Lower lobe of right lung (tissue), 2 donors: ENCODE measurements around the gene TTLL6. TPM values are rescaled to one million over a fixed set of nuclear protein-coding genes. Genes with fewer than 3 reads are reported as not detected.

Source experiments
- ATAC-seq, 2 donors: fragments of 200-7000 bp; cut with Tn5 transposase; one replicate each; pipeline ENCODE4 v1.9.1; 2020 to 2022; ENCODE audit warnings: mild to moderate bottlenecking in 2 of 2, moderate library complexity in 2 of 2
- DNase-seq: peaks from one replicate; pipeline ENCODE4 v3.0.0-alpha.2; 2020
- H3K27ac ChIP-seq: fragments of 200-600 bp; one replicate; pipeline ENCODE4 v1.8.0; 2022
- H3K27me3 ChIP-seq: fragments of 200-600 bp; one replicate; pipeline ENCODE4 v1.8.0; 2022; ENCODE audit warnings: low read depth
- H3K36me3 ChIP-seq: fragments of 200-600 bp; one replicate; pipeline ENCODE4 v1.8.0; 2022; ENCODE audit warnings: mild to moderate bottlenecking
- H3K4me1 ChIP-seq: fragments of 200-600 bp; one replicate; pipeline ENCODE4 v1.8.0; 2022
- H3K4me3 ChIP-seq: fragments of 200-600 bp; one replicate; pipeline ENCODE4 v1.8.0; 2022; ENCODE audit warnings: mild to moderate bottlenecking
- H3K9me3 ChIP-seq: fragments of 200-600 bp; one replicate; pipeline ENCODE4 v1.8.0; 2022
- CTCF ChIP-seq: fragments of 200-600 bp; IDR thresholded peaks from one replicate; pipeline ENCODE4 v1.8.0; 2022; ENCODE audit warnings: antibody characterized with exemption, mild to moderate bottlenecking
- intact Hi-C: fragments of 100-400 bp; cut with DNase I; formaldehyde crosslinking; loops from one replicate; pipeline ENCODE4 v1.11.0; 2022
- total RNA-seq: library from RNA; stranded (reverse); fragmentation: NEBNext Ultra II Directional; extraction: Animal tissue kit (Norgen Biotek cat#: 25700); gene quantifications from one replicate; pipeline ENCODE4 v1.2.1, GENCODE V29; 2021
- donor health status: DM: no; HTN: yes; CAD: no; lungs with severe emphysema.

Gene TTLL6
- total RNA-seq, 1 donor from 2014 or later = 2.7 TPM

GRCh38 chr17:48767263-48767774 lies 49.7 kb downstream of the TTLL6 start:
- intact Hi-C loops = no loop called here
- no peak overlapping the region for H3K27ac ChIP-seq
- TF ChIP-seq CTCF = no peak
- H3K36me3 ChIP-seq = no peaks in the 10 kb centered on the region
- no peaks in the 10 kb centered on the region for H3K9me3 ChIP-seq
- H3K4me3 ChIP-seq = no peak overlapping the region
- ATAC-seq = no peak
- H3K4me1 ChIP-seq = no peaks in the 10 kb centered on the region
- DNase-seq = no peak
- peaks cover 44% of the 10 kb centered on the region for H3K27me3 ChIP-seq

- intact Hi-C loops = no loop called here
- ATAC-seq = no peak
- TF ChIP-seq CTCF = no peak
- Histone ChIP-seq H3K36me3 (no peaks in the 10 kb centered on the region), H3K27me3 (peaks cover 79% of the 10 kb centered on the region), H3K4me3 (no peak overlapping the region), H3K27ac (no peak overlapping the region), H3K4me1 (peaks cover 3% of the 10 kb centered on the region), H3K9me3 (no peaks in the 10 kb centered on the region)
- no peak for DNase-seq
These were observed 55.9 kb downstream of the TTLL6 start for GRCh38 chr17:48761114-48761513.

- Histone ChIP-seq H3K4me3 (no peak overlapping the region), H3K36me3 (no peaks in the 10 kb centered on the region), H3K27ac (no peak overlapping the region), H3K9me3 (no peaks in the 10 kb centered on the region), H3K27me3 (peaks cover 79% of the 10 kb centered on the region), H3K4me1 (peaks cover 6% of the 10 kb centered on the region)
- intact Hi-C loops = no loop called here
- no peak for TF ChIP-seq CTCF
- no peak for DNase-seq
- ATAC-seq = no peak
These were observed 56.6 kb downstream of the TTLL6 start for GRCh38 chr17:48760411-48760810.

GRCh38 chr17:48759288-48759687 lies 57.7 kb downstream of the TTLL6 start:
- ATAC-seq (no peak), DNase-seq (no peak)
- peaks cover 17% of the 10 kb centered on the region for H3K4me1 ChIP-seq
- H3K27me3 ChIP-seq = peaks cover 90% of the 10 kb centered on the region
- no peak overlapping the region for H3K27ac ChIP-seq
- TF ChIP-seq CTCF = no peak
- no peaks in the 10 kb centered on the region for H3K9me3 ChIP-seq
- H3K4me3 ChIP-seq = no peak overlapping the region
- intact Hi-C loops = no loop called here
- no peaks in the 10 kb centered on the region for H3K36me3 ChIP-seq

- peaks cover 19% of the 10 kb centered on the region for H3K4me1 ChIP-seq
- no peak overlapping the region for H3K4me3 ChIP-seq
- no peak for TF ChIP-seq CTCF
- intact Hi-C loops = no loop called here
- no peaks in the 10 kb centered on the region for H3K36me3 ChIP-seq
- H3K9me3 ChIP-seq = no peaks in the 10 kb centered on the region
- H3K27me3 ChIP-seq = peaks cover 90% of the 10 kb centered on the region
- H3K27ac ChIP-seq = no peak overlapping the region
- no peak for ATAC-seq
- DNase-seq = no peak
These were observed 59.5 kb downstream of the TTLL6 start for GRCh38 chr17:48757524-48757961.
